Measurements from ENCODE around the gene DAPK1. TPM values are rescaled to one million over a fixed set of nuclear protein-coding genes. Genes with fewer than 3 reads are reported as not detected.

Gene DAPK1
- total RNA-seq, 2 experiments from 2014 or later = 1.2 to 6.8 TPM

- Mint-ChIP-seq H3K4me3 (no peak overlapping the region), H3K9me3 (ENCODE audit: low read depth) (no peaks in the 10 kb centered on the region), H3K4me1 (peaks cover 5% of the 10 kb centered on the region), H3K36me3 (no peaks in the 10 kb centered on the region), H3K27me3 (no peaks in the 10 kb centered on the region), H3K27ac (no peak overlapping the region)
- DNase-seq (no peak), ATAC-seq (no peak)
- CTCF ChIA-PET = no interaction called here
Observed at GRCh38 chr9:87531370-87532295, 34.0 kb downstream of the DAPK1 start.

- Mint-ChIP-seq H3K9me3 (ENCODE audit: low read depth) (no peaks in the 10 kb centered on the region), H3K4me3 (no peak overlapping the region), H3K36me3 (no peaks in the 10 kb centered on the region), H3K4me1 (peaks cover 5% of the 10 kb centered on the region), H3K27me3 (no peaks in the 10 kb centered on the region), H3K27ac (no peak overlapping the region)
- ATAC-seq (no peak), DNase-seq (no peak)
- CTCF ChIA-PET = no interaction called here
Observed at GRCh38 chr9:87533271-87533670, 35.6 kb downstream of the DAPK1 start.

- no peak overlapping the region for H3K27ac Mint-ChIP-seq
- no peak overlapping the region for H3K4me3 Mint-ChIP-seq
- CTCF ChIA-PET = no interaction called here
- no peak for ATAC-seq
- H3K36me3 Mint-ChIP-seq = no peaks in the 10 kb centered on the region
- H3K4me1 Mint-ChIP-seq = peaks cover 5% of the 10 kb centered on the region
- no peaks in the 10 kb centered on the region for H3K9me3 Mint-ChIP-seq (ENCODE audit: low read depth)
- no peak for DNase-seq
- H3K27me3 Mint-ChIP-seq = no peaks in the 10 kb centered on the region
Observed at GRCh38 chr9:87534036-87534435, 36.4 kb downstream of the DAPK1 start.

GRCh38 chr9:87534957-87535356, 37.3 kb downstream of the DAPK1 start:
- Mint-ChIP-seq H3K36me3 (no peaks in the 10 kb centered on the region), H3K27me3 (no peaks in the 10 kb centered on the region), H3K9me3 (ENCODE audit: low read depth) (no peaks in the 10 kb centered on the region), H3K4me3 (no peak overlapping the region), H3K27ac (no peak overlapping the region), H3K4me1 (peaks cover 5% of the 10 kb centered on the region)
- CTCF ChIA-PET = no interaction called here
- DNase-seq = no peak
- ATAC-seq = no peak

GRCh38 chr9:87535817-87536539, 38.3 kb downstream of the DAPK1 start:
- H3K27me3 Mint-ChIP-seq = no peaks in the 10 kb centered on the region
- no peaks in the 10 kb centered on the region for H3K9me3 Mint-ChIP-seq (ENCODE audit: low read depth)
- peak; percentile 40 for DNase-seq
- ATAC-seq = no peak
- peaks cover 5% of the 10 kb centered on the region for H3K4me1 Mint-ChIP-seq
- no peaks in the 10 kb centered on the region for H3K36me3 Mint-ChIP-seq
- CTCF ChIA-PET = no interaction called here
- no peak overlapping the region for H3K4me3 Mint-ChIP-seq
- peak overlapping the region; percentile 10 for H3K27ac Mint-ChIP-seq

GRCh38 chr9:87537625-87538024, 40.0 kb downstream of the DAPK1 start:
- ATAC-seq (no peak), DNase-seq (no peak)
- Mint-ChIP-seq H3K27me3 (no peaks in the 10 kb centered on the region), H3K4me1 (peaks cover 5% of the 10 kb centered on the region), H3K27ac (no peak overlapping the region), H3K4me3 (no peak overlapping the region), H3K36me3 (no peaks in the 10 kb centered on the region), H3K9me3 (ENCODE audit: low read depth) (no peaks in the 10 kb centered on the region)
- CTCF ChIA-PET = no interaction called here

GRCh38 chr9:87540444-87541105, 42.9 kb downstream of the DAPK1 start:
- H3K4me3 Mint-ChIP-seq = no peak overlapping the region
- CTCF ChIA-PET = interaction anchor here (0.7 kb wide), 1 partner anchor 1534 kb away, joined by 6 read pairs; no protein-coding TSS in a partner anchor
- ATAC-seq (no peak), DNase-seq (no peak)
- H3K9me3 Mint-ChIP-seq (ENCODE audit: low read depth) = no peaks in the 10 kb centered on the region
- peaks cover 5% of the 10 kb centered on the region for H3K4me1 Mint-ChIP-seq
- no peak overlapping the region for H3K27ac Mint-ChIP-seq
- no peaks in the 10 kb centered on the region for H3K27me3 Mint-ChIP-seq
- H3K36me3 Mint-ChIP-seq = no peaks in the 10 kb centered on the region

GRCh38 chr9:87541663-87542062, 44.0 kb downstream of the DAPK1 start:
- H3K9me3 Mint-ChIP-seq (ENCODE audit: low read depth) = no peaks in the 10 kb centered on the region
- H3K27me3 Mint-ChIP-seq = no peaks in the 10 kb centered on the region
- CTCF ChIA-PET = no interaction called here
- H3K27ac Mint-ChIP-seq = no peak overlapping the region
- no peak overlapping the region for H3K4me3 Mint-ChIP-seq
- no peaks in the 10 kb centered on the region for H3K36me3 Mint-ChIP-seq
- no peaks in the 10 kb centered on the region for H3K4me1 Mint-ChIP-seq
- no peak for ATAC-seq
- DNase-seq = no peak

- Mint-ChIP-seq H3K9me3 (ENCODE audit: low read depth) (no peaks in the 10 kb centered on the region), H3K27me3 (no peaks in the 10 kb centered on the region)
Observed at GRCh38 chr9:87542141-87542540, 44.5 kb downstream of the DAPK1 start.

GRCh38 chr9:87543251-87543650, 45.6 kb downstream of the DAPK1 start:
- Mint-ChIP-seq H3K4me1 (no peaks in the 10 kb centered on the region), H3K27me3 (no peaks in the 10 kb centered on the region), H3K36me3 (peaks cover 1% of the 10 kb centered on the region), H3K9me3 (ENCODE audit: low read depth) (no peaks in the 10 kb centered on the region), H3K4me3 (no peak overlapping the region), H3K27ac (no peak overlapping the region)
- no peak for DNase-seq
- ATAC-seq = no peak
- CTCF ChIA-PET = no interaction called here

More at GRCh38 chr9:87542141-87542540, 44.5 kb downstream of the DAPK1 start:
- no peaks in the 10 kb centered on the region for H3K36me3 Mint-ChIP-seq
- DNase-seq = no peak
- CTCF ChIA-PET = no interaction called here
- H3K4me1 Mint-ChIP-seq = no peaks in the 10 kb centered on the region
- no peak overlapping the region for H3K4me3 Mint-ChIP-seq
- no peak overlapping the region for H3K27ac Mint-ChIP-seq
- no peak for ATAC-seq

- DNase-seq (no peak), ATAC-seq (no peak)
- Mint-ChIP-seq H3K27ac (no peak overlapping the region), H3K4me3 (no peak overlapping the region), H3K27me3 (no peaks in the 10 kb centered on the region), H3K36me3 (peaks cover 1% of the 10 kb centered on the region), H3K9me3 (ENCODE audit: low read depth) (no peaks in the 10 kb centered on the region), H3K4me1 (no peaks in the 10 kb centered on the region)
- CTCF ChIA-PET = no interaction called here
Observed at GRCh38 chr9:87545858-87546257, 48.2 kb downstream of the DAPK1 start.

- no peaks in the 10 kb centered on the region for H3K4me1 Mint-ChIP-seq
- no peaks in the 10 kb centered on the region for H3K27me3 Mint-ChIP-seq
- no peak for ATAC-seq
- no peak for DNase-seq
- no peak overlapping the region for H3K4me3 Mint-ChIP-seq
- no peaks in the 10 kb centered on the region for H3K9me3 Mint-ChIP-seq (ENCODE audit: low read depth)
- CTCF ChIA-PET = no interaction called here
- H3K27ac Mint-ChIP-seq = no peak overlapping the region
- peaks cover 1% of the 10 kb centered on the region for H3K36me3 Mint-ChIP-seq
Observed at GRCh38 chr9:87546704-87547103, 49.0 kb downstream of the DAPK1 start.

GRCh38 chr9:87547671-87548081, 50.0 kb downstream of the DAPK1 start:
- CTCF ChIA-PET = no interaction called here
- no peak for DNase-seq
- no peaks in the 10 kb centered on the region for H3K4me1 Mint-ChIP-seq
- no peaks in the 10 kb centered on the region for H3K27me3 Mint-ChIP-seq
- ATAC-seq = no peak
- peaks cover 1% of the 10 kb centered on the region for H3K36me3 Mint-ChIP-seq
- H3K9me3 Mint-ChIP-seq (ENCODE audit: low read depth) = no peaks in the 10 kb centered on the region
- no peak overlapping the region for H3K27ac Mint-ChIP-seq
- H3K4me3 Mint-ChIP-seq = no peak overlapping the region

Measured in activated CD8-positive, alpha-beta memory T cell treated with anti-CD3 and anti-CD28 coated beads, Interleukin-2, amount 10 ng/mL, durations not matched to agents 7 days and 5 days (primary cell).